ENCODE measurements around the gene RIT2.

DNA sequence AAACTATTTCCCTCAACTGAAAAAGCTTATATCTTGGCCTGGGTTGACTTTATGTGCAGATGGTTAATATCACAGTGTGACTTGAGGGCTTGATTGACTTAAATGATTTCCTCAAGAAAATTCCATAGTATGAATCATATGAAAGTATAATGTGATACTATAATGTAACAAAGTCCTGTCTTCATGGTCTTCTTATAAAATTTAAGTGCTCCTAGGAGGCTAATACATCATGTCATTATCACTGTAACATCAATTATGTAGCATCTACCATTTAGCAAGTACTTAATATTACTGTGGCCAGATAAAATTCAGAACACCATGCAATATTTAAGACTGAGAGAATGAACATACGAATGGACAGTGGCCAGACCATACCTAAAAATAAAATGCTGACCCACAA lies 276.1 kb downstream of the RIT2 start:
- no peak for TF ChIP-seq CTCF (IDR thresholded peaks at IDR 0.05 in 8 of 11, conservative IDR thresholded peaks at IDR 0.05 in 3 of 11)
- no peak for TF ChIP-seq POLR2A (IDR thresholded peaks at IDR 0.05)

Data from spleen (tissue), 7 donors.